HG03066 (cell line): ENCODE data around the gene LTN1.
"Not testable (repeated sequence)": the region's sequence is repeated elsewhere in the genome, so short reads cannot be mapped to it uniquely, and the experiment has no call there.

ENCODE experiments used
- ATAC-seq: cut with Tn5 transposase; IDR thresholded peaks from one replicate; pipeline ENCODE4 v1.9.1; 2021; ENCODE audit warnings: low read depth; ENCODE audit not compliant: unreplicated experiment

The LTN1 gene

DNA sequence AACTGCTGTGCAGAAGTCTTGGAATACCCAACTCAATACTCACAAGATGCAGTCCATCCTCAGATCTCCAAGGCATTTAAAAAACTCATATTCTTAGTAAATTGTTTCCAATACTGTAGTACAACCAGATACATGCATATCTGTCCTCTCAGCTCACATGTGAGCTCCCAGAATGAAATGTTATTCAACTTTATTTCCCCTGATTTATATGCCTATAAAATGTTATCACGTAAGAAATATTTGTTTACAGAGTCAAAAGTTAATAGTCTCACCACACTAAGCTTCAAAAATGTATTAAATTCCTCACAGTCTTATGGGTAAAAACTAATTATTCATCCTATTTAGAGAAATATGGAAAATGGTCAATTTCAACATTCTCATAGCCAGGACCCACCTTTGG lies 56.6 kb downstream of the LTN1 start:
- no peak for ATAC-seq

DNA sequence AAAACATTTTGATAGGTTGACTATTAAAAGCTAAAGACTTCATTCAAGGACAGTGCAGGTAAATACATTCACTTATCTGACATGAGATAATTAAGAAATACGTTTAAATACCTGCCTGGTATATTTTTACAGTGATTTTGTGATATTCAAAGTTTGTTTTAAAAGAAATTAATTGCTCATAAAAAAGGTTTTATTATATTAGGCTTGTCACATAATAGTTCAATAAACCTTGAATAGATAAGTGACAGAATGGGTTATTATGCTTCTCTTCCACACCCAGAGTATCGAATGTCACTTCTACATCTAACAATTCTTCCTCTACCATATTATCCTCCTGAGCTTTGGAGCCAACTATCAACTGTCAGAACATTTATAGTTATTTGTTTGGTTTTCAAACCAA lies 60.0 kb downstream of the LTN1 start:
- ATAC-seq, result no peak

DNA sequence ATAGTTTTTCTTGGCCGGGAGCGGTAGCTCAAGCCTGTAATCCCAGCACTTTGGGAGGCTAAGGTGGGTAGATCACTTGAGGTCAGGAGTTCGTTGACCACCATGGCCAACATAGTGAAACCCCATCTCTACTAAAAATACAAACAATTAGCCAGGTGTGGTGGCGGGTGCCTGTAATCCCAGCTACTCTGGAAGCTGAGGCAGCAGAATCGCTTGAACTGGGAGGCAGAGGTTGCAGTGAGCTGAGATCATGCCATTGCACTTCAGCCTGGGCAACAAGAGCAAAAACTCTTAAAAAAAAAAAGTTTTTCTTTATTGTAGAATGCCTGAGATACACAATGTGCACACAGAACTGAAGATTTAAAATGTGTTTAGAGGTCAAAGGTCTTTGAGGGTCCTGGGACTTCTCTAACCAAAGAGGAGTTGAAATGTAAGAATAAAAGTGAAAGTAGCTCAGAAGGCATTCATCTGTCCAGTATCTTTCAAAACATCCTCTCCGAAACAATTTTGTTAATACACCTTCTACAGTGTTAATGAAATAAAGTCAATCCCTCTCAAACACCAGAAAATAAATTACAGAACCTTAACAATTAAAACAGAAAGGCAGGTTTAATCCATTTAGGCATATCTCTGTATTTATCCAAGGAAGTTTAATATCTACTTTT lies 60.8 kb downstream of the LTN1 start:
- not testable (repeated sequence) for ATAC-seq

DNA sequence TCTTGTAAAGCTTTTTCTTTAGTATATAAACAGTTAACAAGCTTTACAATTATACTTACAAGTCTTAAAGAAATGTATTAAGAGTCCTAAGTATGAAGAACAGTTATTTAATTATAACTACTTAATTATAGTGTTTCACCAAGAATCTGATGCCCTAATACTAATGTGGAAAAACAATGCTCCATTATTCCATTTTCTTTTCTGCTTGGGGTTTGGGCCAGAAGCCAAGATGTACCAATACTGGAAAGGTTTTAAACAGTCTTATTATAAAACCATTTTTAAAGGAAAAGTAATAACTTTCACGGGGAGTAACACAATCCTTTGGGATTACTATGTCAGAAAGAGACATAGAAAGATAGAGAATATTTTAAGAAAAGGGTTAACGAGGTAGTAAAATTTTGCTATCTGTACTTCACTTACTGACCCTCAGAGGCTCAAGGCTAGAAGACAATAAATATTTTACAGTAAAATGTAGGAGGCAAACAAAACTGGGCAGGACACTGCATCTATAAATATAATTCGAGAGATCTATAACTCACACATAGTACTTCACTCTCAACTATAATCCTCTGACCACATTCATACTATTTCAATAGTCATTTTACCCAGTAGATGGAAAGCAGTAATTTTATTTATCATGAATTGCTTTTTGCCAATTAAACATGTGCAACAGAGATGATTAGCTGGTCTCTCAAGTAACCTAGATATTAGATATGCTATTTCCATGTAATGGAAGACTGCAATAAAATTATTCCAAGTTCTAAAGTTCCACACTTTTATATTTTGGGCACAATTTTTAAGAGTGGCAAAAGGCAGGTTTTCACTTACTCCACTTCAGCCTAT lies 63.9 kb downstream of the LTN1 start:
- ATAC-seq, result no peak

DNA sequence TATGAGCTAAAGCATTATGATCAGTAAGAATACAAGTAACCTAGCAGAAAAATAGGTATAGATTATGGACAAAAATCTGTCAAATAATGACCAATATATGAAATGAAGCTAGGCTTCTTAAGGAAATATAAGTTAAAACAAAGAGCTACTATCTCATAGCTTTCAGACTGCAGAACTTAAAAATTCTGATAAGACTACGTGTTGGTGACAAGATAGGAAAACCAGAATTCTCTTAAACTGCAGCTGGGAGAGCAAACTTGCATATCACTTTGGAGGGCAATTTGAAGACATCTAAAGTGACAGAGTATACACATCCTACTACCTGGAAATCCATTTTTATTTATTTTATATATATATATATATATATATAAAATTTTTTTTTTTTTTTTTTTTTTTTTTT lies 65.5 kb downstream of the LTN1 start:
- no peak for ATAC-seq

DNA sequence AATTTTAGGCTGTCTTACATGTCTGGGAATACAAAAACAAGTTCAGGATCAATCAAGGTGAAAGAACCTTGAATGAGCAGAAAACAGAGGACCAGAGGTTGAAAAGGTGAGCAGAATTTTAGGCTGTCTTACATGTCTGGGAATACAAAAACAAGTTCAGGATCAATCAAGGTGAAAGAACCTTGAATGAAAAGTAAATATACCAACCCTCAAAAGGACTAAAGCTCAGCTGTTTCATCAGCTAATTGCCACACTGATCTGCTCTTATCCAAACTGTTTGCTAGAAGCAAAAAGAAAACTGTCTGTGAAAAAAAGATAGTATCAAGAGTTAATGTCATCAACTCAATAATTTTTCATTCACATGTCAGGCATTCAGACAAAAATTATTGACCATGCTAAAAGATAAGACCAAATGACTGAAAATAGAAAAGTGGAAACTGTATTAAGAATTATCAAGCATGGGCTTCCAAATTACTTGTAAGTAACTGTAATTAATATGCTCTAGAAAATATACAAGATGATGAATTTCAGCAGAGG lies 69.2 kb downstream of the LTN1 start:
- no peak for ATAC-seq

DNA sequence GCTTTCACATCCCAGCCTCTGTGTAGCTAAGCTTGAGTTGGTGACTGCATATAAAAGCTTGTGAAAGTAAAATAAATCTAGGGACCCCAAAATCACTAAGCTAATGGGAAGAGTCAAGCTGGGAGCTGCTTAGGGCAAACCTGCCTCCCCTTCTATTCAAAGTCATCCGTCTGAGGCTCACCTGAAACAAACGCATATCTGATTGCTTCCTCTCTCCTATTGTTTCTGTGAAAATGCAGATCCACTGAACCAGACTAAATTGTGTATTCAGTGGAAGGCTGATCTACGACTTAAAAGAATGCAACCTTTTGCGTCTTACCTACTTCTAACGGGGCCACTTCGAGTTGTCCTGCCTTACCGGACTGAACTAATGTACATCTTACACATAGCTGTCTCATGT lies 70.3 kb downstream of the LTN1 start:
- ATAC-seq, result no peak

DNA sequence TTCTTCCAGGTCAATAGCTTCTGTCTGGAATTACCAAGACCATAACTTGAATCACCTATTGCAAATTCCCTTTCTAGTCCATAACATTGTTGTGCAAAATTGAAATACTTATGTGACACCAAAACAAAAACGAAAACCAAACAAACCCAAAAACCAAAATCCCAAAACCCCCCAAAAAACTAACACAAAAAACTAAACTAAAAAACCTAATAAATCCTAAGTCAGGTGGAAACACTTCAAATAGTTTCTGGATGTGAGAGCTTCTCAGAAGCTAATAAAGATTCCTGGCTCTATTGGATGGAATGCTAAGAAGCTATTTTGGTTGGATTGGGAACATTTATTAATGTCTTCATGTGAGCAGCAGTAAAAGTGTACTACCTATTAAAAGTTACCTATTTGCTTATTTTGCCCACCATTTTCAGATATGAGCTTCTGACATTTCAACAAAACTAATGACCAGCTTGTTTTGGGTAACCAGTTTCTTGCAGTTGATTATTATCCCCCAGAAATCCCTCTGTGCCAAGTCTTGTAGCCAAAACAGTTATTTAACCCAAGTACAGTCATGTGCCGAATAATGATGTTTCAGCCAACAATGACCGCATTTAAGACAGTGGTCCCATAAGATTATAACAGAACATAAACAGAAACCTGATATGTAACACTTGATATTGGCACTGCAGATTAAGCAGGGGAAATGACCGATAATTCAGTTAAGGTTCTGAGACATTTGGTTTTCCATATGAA lies 76.4 kb downstream of the LTN1 start:
- ATAC-seq, result no peak

DNA sequence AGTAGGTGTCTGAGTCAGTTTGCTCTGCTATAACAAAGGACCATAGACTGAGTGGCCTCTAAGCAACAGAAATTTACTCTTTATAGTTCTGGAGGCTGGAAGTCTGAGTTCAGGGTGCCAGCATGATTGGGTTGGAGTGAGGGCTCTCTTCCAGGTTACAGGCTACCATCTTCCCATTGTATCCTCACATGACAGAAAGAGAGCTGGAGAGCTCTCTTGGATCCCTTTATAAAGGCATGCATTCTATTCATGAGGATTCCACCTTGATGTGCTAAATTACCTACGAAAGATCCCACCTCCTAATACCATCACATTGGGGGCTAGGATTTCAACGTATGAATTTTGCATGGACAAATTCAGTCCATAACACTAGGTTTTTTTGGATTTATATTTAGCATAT lies 79.6 kb downstream of the LTN1 start:
- no peak for ATAC-seq

DNA sequence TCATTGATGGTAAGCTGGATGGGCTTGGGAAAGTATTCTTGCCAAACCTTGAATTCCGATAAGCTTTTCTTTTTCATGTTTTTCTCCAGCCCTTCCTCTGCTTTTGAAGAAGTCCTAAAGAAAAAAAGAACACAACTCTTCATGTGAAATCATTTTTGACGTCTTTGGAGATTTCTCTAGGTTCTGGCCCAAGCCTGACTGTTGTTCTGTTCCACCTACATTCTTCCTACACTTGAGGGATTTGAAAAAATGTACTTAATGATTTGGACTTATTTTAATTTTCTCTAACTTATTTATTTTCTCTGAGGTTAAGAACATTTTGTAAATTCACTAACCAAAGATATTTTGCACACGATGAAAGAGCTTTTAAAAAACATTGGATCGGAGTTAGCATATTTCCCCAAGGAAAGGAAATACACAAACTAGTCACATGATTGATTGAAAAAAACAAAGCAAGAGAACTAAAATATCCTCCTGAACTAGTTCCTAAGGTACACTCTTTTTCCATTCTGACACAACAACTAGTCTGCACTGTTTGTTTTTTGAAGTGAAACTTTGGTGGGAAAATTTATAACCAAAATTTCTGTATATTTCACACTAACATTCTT lies 82.3 kb downstream of the LTN1 start:
- no peak for ATAC-seq

DNA sequence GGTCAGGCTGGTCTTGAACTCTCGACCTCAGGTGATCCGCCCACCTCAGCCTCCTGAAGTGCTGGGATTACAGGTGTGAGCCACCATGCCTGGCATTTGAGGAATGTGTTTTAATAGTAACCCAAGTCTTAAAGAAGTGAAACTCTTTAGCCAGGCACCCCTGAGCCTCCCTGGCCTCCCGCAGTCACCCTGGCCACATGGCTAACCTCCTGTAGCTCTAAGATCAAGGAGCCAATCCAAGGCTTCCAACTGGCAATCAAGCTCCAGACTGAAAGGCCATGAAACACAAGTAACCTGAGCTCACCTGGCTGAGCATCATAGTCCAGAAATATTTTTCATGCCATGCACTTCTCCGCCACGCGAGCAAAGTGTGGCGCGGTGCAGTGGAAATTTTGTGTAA lies 84.3 kb downstream of the LTN1 start:
- ATAC-seq, result no peak

DNA sequence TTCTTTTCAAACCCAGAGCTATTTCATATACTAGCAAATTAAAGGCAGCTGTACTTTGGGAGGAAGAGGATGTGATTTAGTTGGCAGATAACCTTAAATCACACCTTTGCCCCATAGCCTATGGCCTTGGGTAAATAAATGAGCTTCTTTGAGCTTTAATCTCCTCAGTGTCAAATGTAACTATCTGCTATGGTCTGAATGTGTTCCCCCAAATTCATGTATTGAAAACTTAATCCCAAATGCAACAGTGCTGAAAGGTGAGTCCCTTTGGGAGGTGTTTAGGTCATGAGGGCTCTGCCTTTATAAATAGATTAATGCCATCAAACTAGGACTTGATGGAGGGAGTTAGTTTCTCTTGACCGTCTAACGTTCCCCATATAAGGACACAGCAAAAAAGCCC lies 85.8 kb downstream of the LTN1 start:
- no peak for ATAC-seq

DNA sequence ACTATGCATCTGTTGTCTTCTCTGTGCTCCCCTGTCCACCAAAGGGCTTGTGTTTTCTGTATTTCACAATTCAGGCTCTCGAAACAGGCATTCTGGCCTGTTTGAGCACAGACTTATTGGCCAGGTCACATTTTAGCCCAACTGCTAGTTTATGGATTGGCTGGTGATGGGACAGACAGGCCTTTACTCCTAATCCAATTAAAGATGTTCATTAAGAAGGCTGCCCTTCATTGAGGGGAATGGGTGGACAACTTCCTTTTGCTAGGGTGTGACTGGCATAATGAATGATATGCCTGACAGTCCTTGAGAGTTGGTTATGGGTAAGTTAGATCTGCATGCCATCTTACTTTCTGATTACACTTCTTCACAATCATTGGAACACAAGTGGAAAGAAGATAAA lies 86.4 kb downstream of the LTN1 start:
- no peak for ATAC-seq

DNA sequence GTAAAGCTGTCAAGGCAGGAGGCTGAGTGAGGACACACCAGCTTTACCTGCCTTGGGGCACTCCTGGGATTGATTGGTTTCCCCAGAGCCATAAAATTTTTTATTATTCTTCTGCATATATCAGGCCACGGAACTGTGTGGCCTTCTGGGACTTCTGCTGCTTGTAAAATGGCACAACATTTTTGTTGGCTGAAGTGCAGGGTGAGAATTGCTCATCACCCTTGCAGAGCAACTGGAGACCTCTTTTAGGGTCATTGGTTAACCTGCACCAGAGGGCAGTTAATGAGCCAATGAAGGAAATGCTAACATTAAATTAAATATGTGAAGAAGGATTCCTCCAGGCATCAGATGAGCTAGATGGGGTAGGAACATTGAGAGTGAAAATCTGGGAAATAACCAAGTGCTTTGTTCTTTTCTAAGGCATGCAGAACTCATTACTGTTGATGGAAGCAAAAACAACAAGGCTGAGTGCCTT lies 87.7 kb downstream of the LTN1 start:
- no peak for ATAC-seq

DNA sequence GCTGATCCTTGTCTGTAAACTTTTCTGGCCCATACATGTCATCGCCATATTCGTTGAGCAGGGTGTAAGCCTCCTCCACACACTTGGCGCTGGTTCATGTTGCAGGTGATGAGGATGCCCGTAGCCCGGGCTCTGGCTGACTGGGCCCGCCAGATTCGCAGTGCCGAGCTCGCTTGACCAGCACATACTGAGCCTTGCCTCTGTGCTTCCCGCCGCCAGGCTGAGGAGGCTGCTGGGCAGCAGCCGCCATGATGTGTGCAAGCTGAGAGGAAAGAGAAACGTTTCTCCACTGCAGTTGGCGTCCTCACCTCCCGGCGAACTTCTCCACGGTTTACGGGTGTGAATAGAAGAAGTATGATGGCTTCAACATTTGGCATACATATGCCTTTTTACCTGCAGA lies 89.2 kb downstream of the LTN1 start:
- ATAC-seq, result no peak

DNA sequence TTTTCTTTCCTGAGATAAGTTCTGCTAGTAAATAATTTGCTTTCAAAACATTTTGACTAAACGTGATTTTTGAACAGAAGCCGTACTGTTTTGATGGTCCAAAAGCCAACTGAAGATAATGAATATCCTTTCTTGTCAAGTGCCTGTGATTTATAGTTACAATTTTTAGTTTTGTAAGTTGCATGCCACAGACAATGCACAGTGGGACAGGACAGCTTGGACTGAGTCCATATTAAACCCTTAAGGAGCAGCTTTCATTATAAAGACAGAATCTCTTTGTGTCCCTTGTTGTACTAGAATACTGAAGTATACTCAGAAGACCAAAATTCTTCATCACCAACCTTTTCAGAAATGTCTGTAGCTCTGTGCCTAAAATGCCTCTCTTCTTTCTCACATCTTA lies 92.2 kb downstream of the LTN1 start:
- ATAC-seq, result no peak

DNA sequence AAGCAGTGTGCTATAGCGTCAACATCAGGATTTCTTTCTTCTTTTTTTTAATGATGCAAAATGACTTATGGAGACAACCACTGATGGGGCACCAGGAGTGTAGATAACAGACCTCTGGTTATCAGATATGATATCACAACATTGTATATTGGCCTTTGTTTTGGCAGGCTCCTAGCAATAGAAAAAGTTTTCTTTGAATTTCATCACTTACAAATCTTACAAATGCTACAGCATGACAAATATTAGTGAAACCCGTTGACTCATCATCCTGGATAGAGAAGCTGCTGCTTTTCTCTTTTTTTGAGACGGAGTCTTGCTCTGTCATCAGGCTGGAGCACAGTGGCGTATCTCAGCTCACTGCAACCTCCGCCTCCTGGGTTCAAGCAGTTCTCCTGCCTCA lies 92.9 kb downstream of the LTN1 start:
- ATAC-seq, result no peak

DNA sequence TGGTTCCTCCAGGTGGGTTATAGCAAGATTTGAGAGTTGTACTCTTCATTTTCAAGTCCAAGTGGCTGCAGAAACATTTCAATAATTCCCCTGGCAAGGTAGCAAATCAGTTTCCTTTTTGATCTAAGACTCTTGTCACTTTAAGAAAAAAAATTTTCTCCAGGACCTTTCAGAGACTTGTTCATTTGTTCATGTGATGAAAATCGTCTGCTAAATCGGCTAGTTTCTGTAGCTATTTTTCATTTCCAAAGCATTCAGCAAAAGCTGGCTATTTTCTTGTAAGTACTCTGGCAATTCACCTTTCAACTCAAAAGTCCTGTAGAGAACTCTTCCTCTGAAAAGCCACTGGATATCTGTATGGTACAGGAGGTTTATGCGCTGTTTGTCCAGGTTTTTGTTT lies 93.5 kb downstream of the LTN1 start:
- ATAC-seq, result no peak

DNA sequence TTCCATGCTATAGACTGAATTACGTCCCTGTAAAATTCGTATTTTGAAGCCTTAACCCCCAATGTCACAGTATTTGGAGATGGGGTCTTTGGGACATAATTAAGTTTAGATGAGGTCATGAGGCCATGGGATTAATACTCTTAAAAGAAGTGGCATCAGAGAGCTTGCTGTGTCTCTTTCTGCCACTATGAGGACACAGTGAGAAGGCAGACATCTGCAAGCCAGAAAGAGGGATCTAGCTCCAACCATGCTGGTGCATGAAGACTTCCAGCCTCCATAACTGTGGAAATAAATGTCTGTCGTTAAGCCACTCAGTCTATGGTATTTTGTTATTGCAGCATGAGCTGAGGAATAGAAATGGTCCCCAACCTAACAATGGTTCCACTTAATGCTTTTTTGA lies 99.0 kb downstream of the LTN1 start:
- no peak for ATAC-seq

DNA sequence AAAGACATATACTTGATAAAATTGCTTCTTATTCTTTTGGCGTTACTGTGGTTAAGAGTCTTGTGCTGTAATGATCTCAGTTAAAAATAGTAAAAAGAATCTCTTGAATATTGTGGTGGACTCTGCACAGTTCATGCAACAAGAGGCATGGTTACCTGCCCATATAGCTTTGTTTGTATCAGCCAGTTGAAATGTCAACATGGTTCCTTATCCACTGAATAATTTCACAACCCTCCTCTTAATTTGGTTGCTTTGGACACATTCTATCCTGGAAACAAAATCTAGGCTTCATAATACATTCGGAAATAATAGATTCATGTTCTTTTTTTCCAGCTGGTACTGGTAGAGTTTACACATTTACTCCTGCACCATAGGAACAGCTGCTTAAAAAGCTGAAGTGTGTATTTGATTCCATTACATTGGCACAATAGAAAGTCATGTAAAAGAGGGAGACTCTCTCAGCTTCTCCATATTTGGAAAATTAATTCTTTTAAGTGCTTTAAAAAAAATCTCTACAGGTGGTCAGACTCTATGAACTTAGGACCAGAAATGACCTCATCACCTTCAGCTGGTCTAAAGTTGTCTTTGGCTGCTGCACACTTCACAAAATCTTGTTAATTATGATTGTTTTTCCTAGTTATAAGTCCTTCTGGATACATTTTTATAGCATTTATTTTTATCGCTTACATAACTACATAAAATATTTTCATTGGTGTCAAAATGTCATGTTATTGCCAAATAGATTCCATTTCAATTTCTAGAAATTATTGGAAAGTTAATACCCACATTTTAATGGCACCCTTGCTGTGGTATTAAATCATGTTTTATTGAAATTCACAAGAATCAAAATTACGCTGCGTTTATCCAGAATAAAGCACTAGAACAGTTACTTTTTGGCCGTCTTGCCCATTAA lies 100.2 kb downstream of the LTN1 start:
- ATAC-seq, result no peak
